ENCODE results near the gene SCN8A.

SCN8A gene

DNA sequence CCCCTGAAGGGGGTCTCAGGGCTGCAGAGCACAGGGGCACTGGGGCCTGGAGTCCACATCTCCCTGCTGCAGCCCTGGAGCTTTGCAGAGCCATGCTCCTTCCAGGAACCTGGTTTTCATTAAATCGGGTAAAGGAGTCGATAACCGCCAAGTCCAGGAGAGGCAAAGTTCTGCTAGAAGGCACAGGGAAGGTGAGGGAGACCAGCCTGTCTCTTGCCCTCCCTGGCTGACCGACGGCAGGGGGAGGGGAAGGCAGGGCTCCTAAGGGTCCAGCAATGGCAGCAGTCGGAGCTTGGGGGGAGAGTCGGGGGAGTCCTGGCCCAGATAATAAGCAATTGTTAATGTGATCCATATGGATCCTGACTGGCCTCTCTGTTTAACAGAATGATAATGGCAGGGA is 254.4 kb downstream of the SCN8A start:
- H3K4me3 Mint-ChIP-seq = no peak overlapping the region
- no peaks in the 10 kb centered on the region for H3K9me3 Mint-ChIP-seq
- no peak for DNase-seq
- H3K27ac Mint-ChIP-seq = no peak overlapping the region
- no peak for ATAC-seq
- peaks cover 77% of the 10 kb centered on the region for H3K27me3 Mint-ChIP-seq
- peaks cover 21% of the 10 kb centered on the region for H3K4me1 Mint-ChIP-seq

- Mint-ChIP-seq H3K27ac (no peak overlapping the region), H3K9me3 (no peaks in the 10 kb centered on the region), H3K27me3 (peaks cover 83% of the 10 kb centered on the region), H3K4me1 (peaks cover 29% of the 10 kb centered on the region), H3K4me3 (peak overlapping the region; percentile 62 to 74)
- ATAC-seq (no peak), DNase-seq (no peak)
These were observed 255.2 kb downstream of the SCN8A start for GRCh38 chr12:51846271-51846691.

DNA sequence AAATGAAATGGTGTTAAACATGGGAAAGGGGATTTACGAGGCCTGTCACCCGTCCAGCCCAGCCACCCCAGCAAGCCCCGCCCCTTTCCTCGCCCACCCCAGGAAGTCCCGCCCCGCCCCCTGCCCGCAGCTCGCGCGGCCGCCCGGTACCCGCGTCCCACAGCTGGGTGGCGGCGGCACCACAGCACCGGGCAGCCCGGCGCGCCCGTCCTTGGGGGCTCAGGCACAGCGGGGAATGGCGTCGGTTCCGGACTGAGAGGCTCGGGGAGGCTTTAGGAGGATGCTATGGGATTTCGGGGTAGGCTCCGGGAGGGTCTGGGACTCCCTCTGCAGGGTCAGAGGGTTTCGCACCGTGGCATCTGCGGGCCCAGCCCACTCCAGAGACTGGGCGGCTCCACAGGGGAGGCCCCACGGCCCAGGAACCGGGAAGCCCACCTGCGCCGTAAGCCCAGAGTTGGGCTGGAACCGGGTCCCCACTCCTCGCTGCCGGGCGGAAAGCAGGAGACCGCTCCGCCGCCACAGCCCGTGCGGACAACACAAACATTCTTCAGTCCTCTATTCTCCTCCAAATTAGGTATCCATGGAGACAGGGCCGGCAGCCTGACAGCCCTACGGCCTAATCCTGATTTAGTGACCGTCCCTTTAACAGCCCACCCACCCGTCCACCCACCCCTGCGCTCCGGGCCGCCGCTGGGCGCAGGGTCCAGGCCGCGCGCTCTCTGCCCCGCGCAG is 256.0 kb downstream of the SCN8A start:
- peaks cover 33% of the 10 kb centered on the region for H3K4me1 Mint-ChIP-seq
- no peaks in the 10 kb centered on the region for H3K9me3 Mint-ChIP-seq
- no peak overlapping the region for H3K27ac Mint-ChIP-seq
- H3K4me3 Mint-ChIP-seq = peak overlapping the region; percentile 74 to 80
- DNase-seq (peak; percentile 20 to 40), ATAC-seq (peak; percentile 58)
- H3K27me3 Mint-ChIP-seq = peaks cover 78% of the 10 kb centered on the region

- no peaks in the 10 kb centered on the region for H3K9me3 Mint-ChIP-seq
- DNase-seq (peak in 1 of 2 donors; percentile 23), ATAC-seq (peak; percentile 44)
- no peak overlapping the region for H3K27ac Mint-ChIP-seq
- H3K27me3 Mint-ChIP-seq = peaks cover 77% of the 10 kb centered on the region
- peak overlapping the region; percentile 72 to 80 for H3K4me3 Mint-ChIP-seq
- H3K4me1 Mint-ChIP-seq = peaks cover 33% of the 10 kb centered on the region
These were observed 256.8 kb downstream of the SCN8A start for GRCh38 chr12:51847643-51848325.

- peak; percentile 32 for ATAC-seq
- H3K4me3 Mint-ChIP-seq = peak within 1 kb of the TSS; percentile 72 to 80
- no peaks in the 10 kb centered on the region for H3K9me3 Mint-ChIP-seq
- peaks cover 33% of the 10 kb centered on the region for H3K4me1 Mint-ChIP-seq
- no peak for DNase-seq
- peaks cover 78% of the 10 kb centered on the region for H3K27me3 Mint-ChIP-seq
- no peak within 1 kb of the TSS for H3K27ac Mint-ChIP-seq
These were observed 257.3 kb downstream of the SCN8A start, which contains the start of gene FIGNL2 for GRCh38 chr12:51848326-51848727. TSS of gene FIGNL2 (minus strand) at chr12:51848718. CDS start at chr12:51822413, 26,305 bp downstream.

DNA sequence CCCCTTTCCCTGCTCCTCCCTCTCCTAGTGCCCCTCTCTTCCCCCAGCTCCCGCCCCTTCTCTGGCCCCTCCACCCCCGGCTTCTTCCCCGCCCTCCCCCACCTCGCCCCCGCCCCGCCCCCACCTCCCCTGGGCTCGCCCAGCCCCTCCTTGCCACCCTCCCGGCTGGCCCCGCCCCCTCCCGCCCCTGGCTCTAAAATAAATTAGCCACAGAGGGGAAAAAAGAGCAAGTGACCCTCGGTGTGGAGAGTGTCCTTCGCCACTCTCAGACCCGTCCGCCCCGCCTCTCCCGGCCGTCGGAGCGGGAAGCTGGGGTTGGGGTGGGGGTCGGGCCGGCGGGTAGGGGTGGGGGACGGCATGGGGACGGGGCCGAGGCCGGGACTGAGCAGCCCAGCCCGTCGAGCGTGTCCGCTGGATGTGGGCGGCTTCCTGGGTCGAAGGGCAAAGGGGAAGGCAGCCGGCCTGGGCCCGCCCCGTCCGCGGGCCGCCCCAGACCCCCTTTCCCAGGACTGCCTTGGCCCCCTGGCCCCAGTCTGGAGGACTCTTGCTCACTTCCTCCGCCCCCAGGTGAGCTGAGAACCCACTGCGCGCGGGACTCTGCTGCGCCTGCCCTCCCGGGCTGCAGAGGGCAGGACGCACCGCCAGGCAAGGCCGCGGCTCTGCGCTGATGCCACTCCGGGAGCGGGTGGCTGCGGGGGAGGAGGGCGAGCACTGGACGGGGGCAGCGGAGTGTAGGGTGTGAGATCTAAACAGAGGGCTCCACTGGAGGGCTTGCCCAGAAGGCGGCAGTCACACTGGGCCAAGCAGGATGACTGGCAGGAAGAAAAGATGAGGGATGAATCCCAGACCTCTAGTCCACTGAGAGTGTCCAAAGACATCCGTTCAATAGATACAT is 258.1 kb downstream of the SCN8A start:
- peaks cover 33% of the 10 kb centered on the region for H3K4me1 Mint-ChIP-seq
- DNase-seq (no peak), ATAC-seq (peak; percentile 23)
- no peaks in the 10 kb centered on the region for H3K9me3 Mint-ChIP-seq
- no peak overlapping the region for H3K4me3 Mint-ChIP-seq
- no peak overlapping the region for H3K27ac Mint-ChIP-seq
- peaks cover 74% of the 10 kb centered on the region for H3K27me3 Mint-ChIP-seq

GRCh38 chr12:51850081-51850964 is 259.3 kb downstream of the SCN8A start:
- Mint-ChIP-seq H3K27ac (no peak overlapping the region), H3K4me1 (peaks cover 33% of the 10 kb centered on the region), H3K27me3 (peaks cover 62% of the 10 kb centered on the region), H3K4me3 (no peak overlapping the region), H3K9me3 (no peaks in the 10 kb centered on the region)
- ATAC-seq (no peak), DNase-seq (no peak)

DNA sequence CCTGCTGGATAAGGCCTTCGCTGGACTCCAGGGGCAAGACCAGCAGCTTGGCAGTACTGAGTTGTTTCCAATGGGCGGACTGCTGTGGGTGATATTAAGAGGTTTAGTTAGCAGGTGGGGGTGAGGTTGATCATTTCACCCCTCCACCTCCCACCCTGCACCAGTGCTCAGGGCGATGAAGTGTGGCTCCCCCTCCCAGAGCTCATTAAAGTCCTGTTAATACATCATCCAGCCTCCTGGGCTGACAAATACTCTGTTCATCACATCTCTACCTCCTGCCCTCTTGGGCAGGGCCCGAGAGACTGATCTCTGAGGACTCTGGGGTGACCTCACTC is 259.9 kb downstream of the SCN8A start:
- Mint-ChIP-seq H3K4me1 (peaks cover 31% of the 10 kb centered on the region), H3K27me3 (peaks cover 58% of the 10 kb centered on the region), H3K4me3 (no peak overlapping the region), H3K9me3 (no peaks in the 10 kb centered on the region), H3K27ac (no peak overlapping the region)
- ATAC-seq (no peak), DNase-seq (no peak)

- H3K27me3 Mint-ChIP-seq = peaks cover 58% of the 10 kb centered on the region
- peaks cover 25% of the 10 kb centered on the region for H3K4me1 Mint-ChIP-seq
- H3K4me3 Mint-ChIP-seq = no peak overlapping the region
- no peak for ATAC-seq
- DNase-seq = no peak
- H3K27ac Mint-ChIP-seq = no peak overlapping the region
- H3K9me3 Mint-ChIP-seq = no peaks in the 10 kb centered on the region
These were observed 260.5 kb downstream of the SCN8A start for GRCh38 chr12:51851413-51852124.

DNA sequence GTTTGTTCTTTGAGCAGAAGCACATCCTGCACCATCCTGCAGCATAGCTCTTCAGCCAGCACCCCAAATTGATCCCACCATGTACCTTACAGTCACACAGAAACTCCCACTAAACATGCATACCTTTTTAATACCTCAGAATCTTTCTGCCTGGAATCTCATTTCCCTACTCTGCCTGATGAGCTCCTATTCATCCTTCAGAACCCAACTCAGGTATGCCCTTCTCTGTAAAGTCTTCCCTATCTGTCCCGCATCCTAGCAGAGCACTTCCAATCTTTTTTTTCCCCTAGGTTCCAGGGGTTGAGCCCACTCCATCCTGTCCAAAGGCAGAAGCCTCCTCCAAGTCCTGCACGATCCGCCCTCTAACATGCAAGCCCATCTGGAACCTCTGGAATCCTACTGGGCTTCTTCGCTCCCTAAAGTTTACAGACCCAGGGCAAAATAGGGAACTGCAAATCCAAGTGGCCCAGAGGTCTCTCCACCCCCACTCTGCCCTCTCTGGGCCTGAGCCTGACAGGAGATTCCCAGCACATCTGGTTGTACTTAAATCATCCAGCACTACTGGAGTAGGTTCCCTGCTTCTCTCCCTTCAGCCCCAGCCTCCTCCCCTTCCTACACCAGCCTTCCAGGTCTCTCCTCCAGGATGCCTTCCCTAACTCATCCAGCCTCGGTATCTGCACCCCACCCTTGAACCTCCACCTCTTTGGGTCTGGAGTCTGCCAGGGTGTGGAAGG is 261.5 kb downstream of the SCN8A start:
- H3K4me3 Mint-ChIP-seq = no peak overlapping the region
- peaks cover 20% of the 10 kb centered on the region for H3K4me1 Mint-ChIP-seq
- H3K27ac Mint-ChIP-seq = no peak overlapping the region
- no peaks in the 10 kb centered on the region for H3K9me3 Mint-ChIP-seq
- peaks cover 58% of the 10 kb centered on the region for H3K27me3 Mint-ChIP-seq
- DNase-seq (no peak), ATAC-seq (no peak)

DNA sequence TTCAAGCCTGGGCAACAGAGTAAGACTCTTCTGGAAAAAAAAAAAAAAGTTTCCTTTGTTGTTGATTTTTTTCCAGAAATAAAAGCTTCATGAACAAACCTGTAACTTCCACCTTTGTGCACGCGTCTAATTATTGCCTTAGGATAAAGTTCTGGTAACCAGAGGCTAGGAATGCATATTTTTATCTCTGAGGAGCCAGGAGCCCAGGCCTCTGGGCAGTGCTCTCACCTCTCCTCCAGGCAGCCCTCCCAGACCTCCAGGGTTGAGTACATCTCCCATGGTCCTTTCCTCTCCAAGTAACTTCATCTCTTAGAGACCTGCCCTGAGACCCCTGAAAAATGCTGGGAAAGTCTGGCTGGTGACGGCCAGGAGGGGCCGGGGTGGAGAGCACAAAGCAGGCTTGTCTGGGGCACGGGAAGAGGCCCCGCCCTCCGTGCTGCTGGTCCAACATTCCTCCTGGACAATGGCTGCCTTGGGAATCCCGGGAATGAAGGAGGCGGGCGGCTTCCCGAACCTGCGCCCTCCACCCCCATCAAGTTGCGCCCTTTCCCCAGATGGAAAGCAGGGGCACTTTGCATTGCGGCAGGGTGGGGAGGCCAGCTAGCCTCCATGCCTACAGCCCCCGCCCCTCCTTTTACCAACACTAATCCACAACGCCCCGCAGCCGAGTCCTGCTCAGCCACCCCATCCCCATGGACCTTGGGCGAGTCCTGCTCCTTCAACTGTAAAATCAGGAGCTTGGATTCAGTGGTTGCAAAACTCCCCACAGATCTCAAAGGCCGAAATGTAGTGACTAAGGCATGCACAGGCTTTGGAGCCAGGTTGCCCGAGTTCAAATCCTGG is 264.8 kb downstream of the SCN8A start:
- Mint-ChIP-seq H3K27ac (peak overlapping the region in 1 of 2 donors; percentile 49), H3K27me3 (peaks cover 49% of the 10 kb centered on the region), H3K4me1 (peaks cover 9% of the 10 kb centered on the region), H3K4me3 (no peak overlapping the region), H3K9me3 (no peaks in the 10 kb centered on the region)
- ATAC-seq (no peak), DNase-seq (no peak)

DNA sequence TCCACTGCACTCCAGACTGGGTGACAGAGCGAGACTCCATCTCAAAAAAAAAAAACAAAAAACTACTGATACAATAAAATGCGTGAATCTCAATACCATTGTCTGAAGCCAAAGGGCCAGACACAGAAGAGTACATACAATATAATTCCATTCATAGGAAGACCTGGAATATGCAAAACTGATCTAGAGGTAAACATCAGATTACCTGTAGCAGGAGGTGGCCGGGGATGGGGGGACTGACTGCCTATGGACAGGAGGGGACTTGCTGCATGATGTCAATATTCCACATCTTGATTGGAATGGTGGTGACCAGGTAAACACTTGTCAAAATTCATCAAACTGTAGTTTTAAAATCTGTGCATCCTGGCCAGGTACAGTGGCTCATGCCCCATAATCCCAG is 270.0 kb downstream of the SCN8A start:
- peaks cover 15% of the 10 kb centered on the region for H3K4me1 Mint-ChIP-seq
- no peak for ATAC-seq
- DNase-seq = no peak
- no peak overlapping the region for H3K27ac Mint-ChIP-seq
- peaks cover 75% of the 10 kb centered on the region for H3K27me3 Mint-ChIP-seq
- no peak overlapping the region for H3K4me3 Mint-ChIP-seq
- no peaks in the 10 kb centered on the region for H3K9me3 Mint-ChIP-seq

All from stimulated activated naive CD8-positive, alpha-beta T cell treated with anti-CD3 and anti-CD28 coated beads, Interleukin-15, amount 100 ng/mL, for 72 hours (primary cell).